Liver (tissue), 9 donors: Measurements from ENCODE around the gene AGPAT3. TPM values are rescaled to one million over a fixed set of nuclear protein-coding genes. Genes with fewer than 3 reads are reported as not detected.
"Not testable (repeated sequence)": the region's sequence is repeated elsewhere in the genome, so short reads cannot be mapped to it uniquely, and the experiment has no call there.

Experiments
- DNase-seq: peaks from one replicate; pipeline ENCODE4 v3.0.0-alpha.2; 2017; ENCODE audit warnings: low spot score
- H3K27ac ChIP-seq, 2 donors: one replicate each; pipeline ENCODE4 v1.7.0; 2013; ENCODE audit warnings: inconsistent platforms in 2 of 2, low read length in 2 of 2, control low read depth in 1 of 2, low read depth in 1 of 2, mild to moderate bottlenecking in 1 of 2
- H3K27me3 ChIP-seq, 4 donors: one replicate each; pipeline versions ENCODE4 v1.6.1 to v1.7.0; 2013; ENCODE audit warnings: low read length in 3 of 4, inconsistent platforms in 1 of 4, mild to moderate bottlenecking in 1 of 4, moderate library complexity in 1 of 4; ENCODE audit not compliant: control insufficient read depth in 4 of 4, insufficient read depth in 4 of 4
- H3K36me3 ChIP-seq, 4 donors: one replicate each; pipeline versions ENCODE4 v1.6.1 to v1.7.0; 2013; ENCODE audit warnings: low read length in 3 of 4, mild to moderate bottlenecking in 3 of 4, low read depth in 1 of 4, moderate library complexity in 1 of 4; ENCODE audit not compliant: control insufficient read depth in 4 of 4, insufficient read depth in 3 of 4
- H3K4me1 ChIP-seq, 4 donors: one replicate each; pipeline versions ENCODE4 v1.6.1 to v1.7.0; 2013; ENCODE audit warnings: low read length in 3 of 4, mild to moderate bottlenecking in 3 of 4, moderate library complexity in 1 of 4; ENCODE audit not compliant: control insufficient read depth in 4 of 4, insufficient read depth in 4 of 4
- H3K4me3 ChIP-seq, 3 donors: one replicate each; pipeline versions ENCODE4 v1.6.1 to v1.7.0; 2013; ENCODE audit warnings: low read length in 3 of 3, control low read depth in 1 of 3, low read depth in 1 of 3, mild to moderate bottlenecking in 1 of 3
- H3K9ac ChIP-seq, 2 donors: one replicate each; pipeline ENCODE4 v1.7.0; 2013; ENCODE audit warnings: low read length in 2 of 2, mild to moderate bottlenecking in 2 of 2, moderate library complexity in 2 of 2, control low read depth in 1 of 2, low read depth in 1 of 2
- H3K9me3 ChIP-seq, 4 donors: one replicate each; pipeline versions ENCODE4 v1.6.1 to v1.7.0; 2013; ENCODE audit warnings: low read length in 3 of 4; ENCODE audit not compliant: control insufficient read depth in 4 of 4
- ATF3 ChIP-seq: IDR thresholded peaks from 2 replicates; pipeline ENCODE4 v1.6.1; 2016; ENCODE audit warnings: antibody characterized with exemption
- CTCF ChIP-seq: fragments of 150-350 bp; IDR thresholded peaks from 2 replicates; pipeline ENCODE4 v1.5.1; 2017; ENCODE audit warnings: improper control_type of control experiment, low read depth, low read length; ENCODE audit not compliant: missing input control
- EGR1 ChIP-seq, 2 donors: IDR thresholded peaks; 2 replicates each; pipeline ENCODE4 v1.6.1; 2016 to 2018; ENCODE audit warnings: antibody characterized with exemption in 2 of 2, low read depth in 2 of 2
- FOXA1 ChIP-seq: IDR thresholded peaks from 2 replicates; pipeline ENCODE4 v1.6.1; 2016; ENCODE audit warnings: antibody characterized with exemption
- FOXA2 ChIP-seq: IDR thresholded peaks from 2 replicates; pipeline ENCODE4 v1.6.1; 2016; ENCODE audit warnings: antibody characterized with exemption
- GABPA ChIP-seq, 2 donors: IDR thresholded peaks in 1 of 2; conservative IDR thresholded peaks in 1 of 2; 2 replicates each; pipeline ENCODE4 v1.6.1; 2016; ENCODE audit warnings: antibody characterized with exemption in 2 of 2, mild to moderate bottlenecking in 1 of 2, moderate library complexity in 1 of 2
- HNF4A ChIP-seq, 2 donors: conservative IDR thresholded peaks; 2 replicates each; pipeline ENCODE4 v1.6.1; 2016; ENCODE audit warnings: antibody characterized with exemption in 2 of 2, mild to moderate bottlenecking in 2 of 2
- HNF4G ChIP-seq: IDR thresholded peaks from 2 replicates; pipeline ENCODE4 v1.6.1; 2016; ENCODE audit warnings: antibody characterized with exemption
- JUND ChIP-seq, 2 donors: IDR thresholded peaks; 2 replicates each; pipeline ENCODE4 v1.6.1; 2016; ENCODE audit warnings: antibody characterized with exemption in 2 of 2
- MAX ChIP-seq: IDR thresholded peaks from 2 replicates; pipeline ENCODE4 v1.6.1; 2016; ENCODE audit warnings: antibody characterized with exemption
- NR2F2 ChIP-seq: IDR thresholded peaks from 2 replicates; pipeline ENCODE4 v1.6.1; 2016; ENCODE audit warnings: antibody characterized with exemption
- RAD21 ChIP-seq, 2 donors: IDR thresholded peaks; 2 replicates each; pipeline ENCODE4 v1.6.1; 2016; ENCODE audit warnings: antibody characterized with exemption in 2 of 2, mild to moderate bottlenecking in 2 of 2
- REST ChIP-seq: IDR thresholded peaks from 2 replicates; pipeline ENCODE4 v1.6.1; 2016; ENCODE audit warnings: antibody characterized with exemption, mild to moderate bottlenecking
- RXRA ChIP-seq, 2 donors: IDR thresholded peaks; 2 replicates each; pipeline ENCODE4 v1.6.1; 2017 to 2018; ENCODE audit warnings: antibody characterized with exemption in 2 of 2, mild to moderate bottlenecking in 1 of 2
- TAF1 ChIP-seq: conservative IDR thresholded peaks from 2 replicates; pipeline ENCODE4 v1.6.1; 2016; ENCODE audit warnings: antibody characterized with exemption, mild to moderate bottlenecking
- YY1 ChIP-seq: IDR thresholded peaks from 2 replicates; pipeline ENCODE4 v1.6.1; 2016; ENCODE audit warnings: antibody characterized with exemption, mild to moderate bottlenecking
- ZBTB33 ChIP-seq: IDR thresholded peaks from 2 replicates; pipeline ENCODE4 v1.6.1; 2016; ENCODE audit warnings: antibody characterized with exemption
- WGBS: extraction: QIAGEN DNeasy Blood & Tissue Kit; methylation state at CpG from one replicate; pipeline ENCODE4 v1.1.7; 2013; 5-methylcytosine and 5-hydroxymethylcytosine counted together
- polyA plus RNA-seq, 2 donors: library from polyadenylated mRNA; stranded (reverse) in 1 of 2; unstranded in 1 of 2; fragments of 200-250 nt in 1 of 2; fragments of >200 nt in 1 of 2; fragmentation: Nextera tagmentation in 1 of 2; extraction: Ambion mirVana in 1 of 2; gene quantifications; one replicate each; pipeline versions ENCODE4 v1.2.1 to v1.2.3, GENCODE V29; 2013 to 2015
- total RNA-seq, 2 donors: library from RNA; depleted of rRNA; stranded (reverse); fragments of >200 nt; gene quantifications; one replicate each; pipeline ENCODE4 v1.2.3, GENCODE V29; 2014
- donor health status: healthy.
- donor health status: healthy.
- donor health status: healthy.
- donor health status: healthy.
- donor health status: healthy.

Gene AGPAT3
- total and polyA plus RNA-seq, 4 donors: 32.3 to 148 (median 59.8) TPM

- not testable (repeated sequence) for H3K27ac ChIP-seq, H3K9ac ChIP-seq, H3K27me3 ChIP-seq, H3K4me1 ChIP-seq, H3K36me3 ChIP-seq, DNase-seq, H3K4me3 ChIP-seq, H3K9me3 ChIP-seq
- 98% methylated on average over 25 of the region's 25 CpGs for WGBS
Observed at GRCh38 chr21:43822166-43822565, 42.9 kb upstream of the AGPAT3 start.

- not testable (repeated sequence) for H3K4me3 ChIP-seq, H3K9me3 ChIP-seq, H3K9ac ChIP-seq, H3K27me3 ChIP-seq, H3K4me1 ChIP-seq, H3K36me3 ChIP-seq, H3K27ac ChIP-seq, DNase-seq
- WGBS: 65% methylated on average over 2 of the region's 5 CpGs
Observed at GRCh38 chr21:43822741-43823140, 42.3 kb upstream of the AGPAT3 start.

- no peak overlapping the region for H3K4me3 ChIP-seq
- WGBS: 84% methylated on average over 17 of the region's 17 CpGs
- DNase-seq: no peak
Observed at GRCh38 chr21:43824333-43825241, 40.4 kb upstream of the AGPAT3 start.

More at GRCh38 chr21:43824333-43825241, 40.4 kb upstream of the AGPAT3 start:
- no peak for TF ChIP-seq YY1
- no peak for TF ChIP-seq EGR1 (IDR thresholded peaks at IDR 0.05; ENCODE audit: low read depth in 2 of 2)
- TF ChIP-seq ATF3: no peak
- TF ChIP-seq JUND (IDR thresholded peaks at IDR 0.05): no peak
- no peak for TF ChIP-seq FOXA2
- TF ChIP-seq REST: no peak
- no peak for TF ChIP-seq CTCF
- no peak for TF ChIP-seq HNF4A (conservative IDR thresholded peaks at IDR 0.05)
- TF ChIP-seq FOXA1: no peak
- TF ChIP-seq ZBTB33: no peak
- TF ChIP-seq HNF4G: no peak
- TF ChIP-seq NR2F2: no peak
- no peak for TF ChIP-seq RXRA (IDR thresholded peaks at IDR 0.05)
- no peak for TF ChIP-seq MAX
- no peak for TF ChIP-seq TAF1
- no peak for TF ChIP-seq RAD21 (IDR thresholded peaks at IDR 0.05)
- no peak for TF ChIP-seq GABPA (IDR thresholded peaks at IDR 0.05 in 1 of 2, conservative IDR thresholded peaks at IDR 0.05 in 1 of 2)
- Histone ChIP-seq H3K9me3 (no peaks in the 10 kb centered on the region), H3K4me1 (peaks cover 0 to 4% (median 0%) of the 10 kb centered on the region in 4 donors), H3K9ac (no peak overlapping the region), H3K27me3 (no peaks in the 10 kb centered on the region), H3K27ac (no peak overlapping the region), H3K36me3 (no peaks in the 10 kb centered on the region)
